Osteoblast (primary cell): Measurements from ENCODE around the gene INSM1. TPM values are rescaled to one million over a fixed set of nuclear protein-coding genes. Genes with fewer than 3 reads are reported as not detected.
"Not testable (repeated sequence)": the region's sequence is repeated elsewhere in the genome, so short reads cannot be mapped to it uniquely, and the experiment has no call there.

ENCODE experiments used
- DNase-seq: peaks from one replicate; pipeline ENCODE4 v3.0.0; 2011; ENCODE audit warnings: low spot score, mixed read lengths; ENCODE audit not compliant: insufficient read length; ENCODE audit errors: missing footprints
- H2AFZ ChIP-seq: 2 replicates; pipeline ENCODE4 v1.6.0; 2011; ENCODE audit warnings: mild to moderate bottlenecking, low read length
- H3K27ac ChIP-seq: 2 replicates; pipeline ENCODE4 v1.5.1; 2011; ENCODE audit warnings: mild to moderate bottlenecking, low read depth, low read length, moderate library complexity
- H3K27me3 ChIP-seq: 2 replicates; pipeline ENCODE4 v1.6.0; 2012; ENCODE audit warnings: mild to moderate bottlenecking, control low read depth, inconsistent platforms, low read length, moderate library complexity; ENCODE audit not compliant: insufficient read depth
- H3K36me3 ChIP-seq: 2 replicates; pipeline ENCODE4 v1.5.1; 2011; ENCODE audit warnings: mild to moderate bottlenecking, low read length, control low read depth, moderate library complexity; ENCODE audit not compliant: insufficient read depth
- H3K4me1 ChIP-seq: 2 replicates; pipeline ENCODE4 v1.5.1; 2011; ENCODE audit warnings: mild to moderate bottlenecking, low read length, control low read depth, moderate library complexity; ENCODE audit not compliant: insufficient read depth
- H3K4me2 ChIP-seq: 2 replicates; pipeline ENCODE4 v1.6.0; 2011; ENCODE audit warnings: mild to moderate bottlenecking, low read length; ENCODE audit not compliant: insufficient read depth
- H3K4me3 ChIP-seq: fragments of 200-600 bp; sonication (generic); 3 replicates; pipeline ENCODE4 v1.5.1; 2012; ENCODE audit warnings: mild to moderate bottlenecking, low read length, inconsistent platforms; ENCODE audit not compliant: insufficient read depth
- H3K79me2 ChIP-seq: 2 replicates; pipeline ENCODE4 v1.6.0; 2012; ENCODE audit warnings: mild to moderate bottlenecking, low read length, control low read depth, inconsistent platforms; ENCODE audit not compliant: insufficient read depth
- H3K9me3 ChIP-seq: 2 replicates; pipeline ENCODE4 v1.5.1; 2011; ENCODE audit warnings: low read depth, low read length, control low read depth
- H4K20me1 ChIP-seq: 2 replicates; pipeline ENCODE4 v1.6.0; 2012; ENCODE audit warnings: mild to moderate bottlenecking, low read length, control low read depth; ENCODE audit not compliant: insufficient read depth
- total RNA-seq: library from RNA; depleted of rRNA; stranded (reverse); fragments of >200 nt; gene quantifications from 2 replicates; pipeline ENCODE4 v1.2.3, GENCODE V29; 2012
- TF ChIP-seq, protein P1 (sequence below): IDR thresholded peaks from 2 replicates; pipeline ENCODE4 v1.5.1; 2011; ENCODE audit warnings: mild to moderate bottlenecking, low read depth, low read length, moderate library complexity; ENCODE audit errors: extremely low read depth

The INSM1 gene
- total RNA-seq, 1 donor: not detected

DNA sequence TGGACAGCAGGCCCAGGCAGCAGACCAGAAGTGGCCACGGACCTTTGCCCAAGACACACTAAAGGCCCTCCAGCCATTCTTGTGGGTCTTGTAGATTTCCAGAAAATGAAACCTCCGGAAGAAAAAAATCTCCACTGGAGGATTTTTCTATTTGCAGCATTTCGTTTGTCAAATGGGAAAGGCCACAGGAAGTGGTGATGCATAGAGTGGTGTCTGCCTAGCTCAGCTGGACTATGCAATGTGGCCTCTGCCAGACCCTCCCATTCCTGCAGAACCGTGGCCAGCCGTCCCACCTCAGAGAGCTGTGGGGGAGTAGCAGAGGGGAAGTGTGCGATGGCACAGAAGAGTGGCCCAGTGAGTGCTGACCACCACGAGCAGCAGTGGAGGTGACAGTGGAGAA is 24.0 kb upstream of the INSM1 start:
- Histone ChIP-seq H3K27ac (no peak overlapping the region), H3K27me3 (no peaks in the 10 kb centered on the region), H4K20me1 (no peaks in the 10 kb centered on the region), H3K4me3 (no peak overlapping the region), H3K79me2 (no peaks in the 10 kb centered on the region), H3K4me2 (no peak overlapping the region), H3K4me1 (no peaks in the 10 kb centered on the region), H2AFZ (peak overlapping the region; percentile 15), H3K36me3 (no peaks in the 10 kb centered on the region), H3K9me3 (no peaks in the 10 kb centered on the region)
- DNase-seq: peak; percentile 80
- TF ChIP-seq, protein P1, sequence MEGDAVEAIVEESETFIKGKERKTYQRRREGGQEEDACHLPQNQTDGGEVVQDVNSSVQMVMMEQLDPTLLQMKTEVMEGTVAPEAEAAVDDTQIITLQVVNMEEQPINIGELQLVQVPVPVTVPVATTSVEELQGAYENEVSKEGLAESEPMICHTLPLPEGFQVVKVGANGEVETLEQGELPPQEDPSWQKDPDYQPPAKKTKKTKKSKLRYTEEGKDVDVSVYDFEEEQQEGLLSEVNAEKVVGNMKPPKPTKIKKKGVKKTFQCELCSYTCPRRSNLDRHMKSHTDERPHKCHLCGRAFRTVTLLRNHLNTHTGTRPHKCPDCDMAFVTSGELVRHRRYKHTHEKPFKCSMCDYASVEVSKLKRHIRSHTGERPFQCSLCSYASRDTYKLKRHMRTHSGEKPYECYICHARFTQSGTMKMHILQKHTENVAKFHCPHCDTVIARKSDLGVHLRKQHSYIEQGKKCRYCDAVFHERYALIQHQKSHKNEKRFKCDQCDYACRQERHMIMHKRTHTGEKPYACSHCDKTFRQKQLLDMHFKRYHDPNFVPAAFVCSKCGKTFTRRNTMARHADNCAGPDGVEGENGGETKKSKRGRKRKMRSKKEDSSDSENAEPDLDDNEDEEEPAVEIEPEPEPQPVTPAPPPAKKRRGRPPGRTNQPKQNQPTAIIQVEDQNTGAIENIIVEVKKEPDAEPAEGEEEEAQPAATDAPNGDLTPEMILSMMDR: no peak

DNA sequence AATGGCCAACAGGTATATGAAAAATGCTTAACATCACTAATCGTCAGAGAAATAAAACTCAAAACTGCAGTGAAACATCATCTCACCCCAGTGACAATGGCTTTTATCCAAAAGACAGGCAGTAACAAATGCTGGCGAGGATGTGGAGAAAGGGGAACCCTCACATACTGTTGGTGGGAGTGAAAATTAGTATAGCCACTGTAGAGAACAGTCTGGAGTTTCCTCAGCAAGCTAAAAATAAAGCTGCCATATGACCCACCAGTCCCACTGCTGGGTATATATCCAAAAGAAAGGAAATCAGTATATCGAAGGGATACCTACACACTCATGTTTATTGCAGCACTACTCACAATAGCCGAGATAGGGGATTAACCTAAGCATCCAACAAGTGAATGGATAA is 23.4 kb upstream of the INSM1 start:
- no peaks in the 10 kb centered on the region for H3K79me2 ChIP-seq
- H3K27ac ChIP-seq: no peak overlapping the region
- no peak overlapping the region for H3K4me2 ChIP-seq
- no peaks in the 10 kb centered on the region for H3K27me3 ChIP-seq
- DNase-seq: no peak
- H3K9me3 ChIP-seq: no peaks in the 10 kb centered on the region
- H3K4me3 ChIP-seq: no peak overlapping the region
- TF ChIP-seq, protein P1: no peak
- H2AFZ ChIP-seq: no peak overlapping the region
- no peaks in the 10 kb centered on the region for H3K4me1 ChIP-seq
- no peaks in the 10 kb centered on the region for H3K36me3 ChIP-seq
- no peaks in the 10 kb centered on the region for H4K20me1 ChIP-seq

DNA sequence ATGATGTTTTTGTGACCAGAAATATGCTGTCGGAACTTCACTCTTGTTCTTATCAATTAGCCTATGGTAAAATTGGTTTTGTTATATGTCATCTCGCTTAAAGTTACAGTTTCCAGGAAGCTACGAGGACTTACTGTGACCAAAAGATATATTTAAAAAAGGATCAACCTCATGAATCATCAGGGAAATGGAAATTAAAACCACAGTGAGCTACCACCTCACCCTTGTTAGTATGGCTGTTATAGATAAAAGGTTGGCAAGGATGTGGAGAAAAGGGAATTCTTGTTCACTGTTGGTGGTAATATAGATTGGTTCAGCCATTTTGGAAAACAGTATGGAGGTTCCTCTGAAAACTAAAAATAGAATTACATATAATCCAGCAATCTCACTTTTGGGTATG is 14.3 kb upstream of the INSM1 start:
- H3K27ac ChIP-seq: no peak overlapping the region
- H3K79me2 ChIP-seq: no peaks in the 10 kb centered on the region
- TF ChIP-seq, protein P1: no peak
- H3K4me3 ChIP-seq: no peak overlapping the region
- no peak for DNase-seq
- H4K20me1 ChIP-seq: no peaks in the 10 kb centered on the region
- H3K27me3 ChIP-seq: no peaks in the 10 kb centered on the region
- no peaks in the 10 kb centered on the region for H3K36me3 ChIP-seq
- no peaks in the 10 kb centered on the region for H3K4me1 ChIP-seq
- no peak overlapping the region for H2AFZ ChIP-seq
- no peak overlapping the region for H3K4me2 ChIP-seq
- H3K9me3 ChIP-seq: no peaks in the 10 kb centered on the region

DNA sequence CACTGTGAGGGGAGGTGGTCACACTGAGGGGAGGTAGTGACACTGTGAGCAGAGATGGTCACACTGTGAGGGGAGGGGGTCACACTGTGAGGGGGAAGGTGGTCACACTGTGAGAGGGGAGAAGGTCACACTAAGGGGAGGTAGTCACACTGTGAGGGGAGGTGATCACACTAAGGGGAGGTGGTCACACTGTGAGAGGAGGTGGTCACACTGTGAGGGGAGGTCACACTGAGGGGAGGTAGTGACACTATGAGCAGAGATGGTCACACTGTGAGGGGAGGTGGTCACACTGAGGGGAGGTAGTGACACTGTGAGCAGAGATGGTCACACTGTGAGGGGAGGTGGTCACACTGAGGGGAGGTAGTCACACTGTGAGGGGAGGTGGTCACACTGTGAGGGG is 12.4 kb upstream of the INSM1 start:
- not testable (repeated sequence) for DNase-seq, H3K4me3 ChIP-seq, H3K79me2 ChIP-seq, H3K4me2 ChIP-seq, H3K27me3 ChIP-seq, H3K4me1 ChIP-seq, H2AFZ ChIP-seq, H3K36me3 ChIP-seq, H3K9me3 ChIP-seq, H3K27ac ChIP-seq, H4K20me1 ChIP-seq
